SU-DHL-6 (cell line): Measurements from ENCODE around the gene CTNND2.

ENCODE experiments used
- EZH2phosphoT487 ChIP-seq: fragments of 200-600 bp; sonication (generic), shearing (Covaris generic); conservative IDR thresholded peaks from 2 replicates; pipeline ENCODE4 v1.6.1; 2018; ENCODE audit warnings: mild to moderate bottlenecking, antibody characterized with exemption, low read length, moderate library complexity, mixed read lengths
- TF ChIP-seq, protein P1 (sequence below): fragments of 200-600 bp; sonication (generic); IDR thresholded peaks from one replicate; pipeline ENCODE4 v1.5.1; 2017; ENCODE audit warnings: antibody characterized with exemption, mild to moderate bottlenecking, low read length, moderate library complexity; ENCODE audit not compliant: insufficient read depth, poor library complexity, severe bottlenecking

- TF ChIP-seq, protein P1, sequence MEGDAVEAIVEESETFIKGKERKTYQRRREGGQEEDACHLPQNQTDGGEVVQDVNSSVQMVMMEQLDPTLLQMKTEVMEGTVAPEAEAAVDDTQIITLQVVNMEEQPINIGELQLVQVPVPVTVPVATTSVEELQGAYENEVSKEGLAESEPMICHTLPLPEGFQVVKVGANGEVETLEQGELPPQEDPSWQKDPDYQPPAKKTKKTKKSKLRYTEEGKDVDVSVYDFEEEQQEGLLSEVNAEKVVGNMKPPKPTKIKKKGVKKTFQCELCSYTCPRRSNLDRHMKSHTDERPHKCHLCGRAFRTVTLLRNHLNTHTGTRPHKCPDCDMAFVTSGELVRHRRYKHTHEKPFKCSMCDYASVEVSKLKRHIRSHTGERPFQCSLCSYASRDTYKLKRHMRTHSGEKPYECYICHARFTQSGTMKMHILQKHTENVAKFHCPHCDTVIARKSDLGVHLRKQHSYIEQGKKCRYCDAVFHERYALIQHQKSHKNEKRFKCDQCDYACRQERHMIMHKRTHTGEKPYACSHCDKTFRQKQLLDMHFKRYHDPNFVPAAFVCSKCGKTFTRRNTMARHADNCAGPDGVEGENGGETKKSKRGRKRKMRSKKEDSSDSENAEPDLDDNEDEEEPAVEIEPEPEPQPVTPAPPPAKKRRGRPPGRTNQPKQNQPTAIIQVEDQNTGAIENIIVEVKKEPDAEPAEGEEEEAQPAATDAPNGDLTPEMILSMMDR = no peak
- TF ChIP-seq EZH2phosphoT487 = no peak
These were observed 520.6 kb downstream of the CTNND2 start for GRCh38 chr5:11383506-11384095.
